Measurements from ENCODE around the gene CYP26B1. TPM values are rescaled to one million over a fixed set of nuclear protein-coding genes. Genes with fewer than 3 reads are reported as not detected.
A peak's percentile ranks its signal among the peaks of the same experiment; 100 is the strongest.

CYP26B1 gene
- total and polyA plus RNA-seq, 2 of the 8 experiments (the other 6 are each of a cell fraction or from before 2014, with no cell fraction given), result 0.06 to 0.69 TPM

DNA sequence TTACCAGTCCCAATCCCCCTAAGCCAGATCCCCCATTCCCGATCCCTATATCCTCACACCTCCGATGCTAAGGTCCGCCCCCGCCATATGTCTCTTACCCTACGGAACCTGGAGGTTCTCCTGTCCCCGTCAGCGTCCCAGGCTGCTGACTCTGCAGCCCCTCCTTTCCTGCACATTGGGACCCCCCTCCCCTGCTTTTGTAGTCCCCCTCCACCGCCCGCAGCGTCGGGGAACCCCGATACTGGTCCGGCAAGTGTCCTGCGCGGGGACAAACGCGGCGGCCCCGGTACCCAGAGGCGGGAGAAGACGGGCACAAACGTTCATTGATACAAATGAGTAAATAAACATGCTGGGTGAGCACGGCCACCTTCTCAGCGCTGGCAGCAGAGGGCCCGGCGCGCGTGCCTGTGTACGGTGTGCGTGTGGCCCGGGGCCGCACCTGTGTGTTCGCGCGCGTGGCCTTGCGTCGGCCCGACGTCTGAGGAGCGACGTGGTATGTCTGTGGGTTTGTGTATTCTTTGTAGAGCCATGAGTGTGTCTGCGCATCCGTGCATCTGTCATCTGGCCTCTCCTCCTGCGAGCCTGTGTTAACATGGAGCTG is 2.0 kb upstream of the CYP26B1 start (continued):
- no peak for TF ChIP-seq GTF2F1 (IDR thresholded peaks at IDR 0.05; ENCODE audit: borderline replicate concordance, low read depth, low read length)
- no peak for TF ChIP-seq POU5F1 (IDR thresholded peaks at IDR 0.05; ENCODE audit: low read depth, low read length)
- no peak for TF ChIP-seq CTBP2 (IDR thresholded peaks at IDR 0.05; ENCODE audit: borderline replicate concordance, insufficient read depth, insufficient read length, low read length)
- no peak for TF ChIP-seq NANOG (IDR thresholded peaks at IDR 0.05; ENCODE audit: insufficient read depth, low read depth, low read length, poor library complexity, severe bottlenecking)
- no peak for TF ChIP-seq RBBP5 (IDR thresholded peaks at IDR 0.05; ENCODE audit: borderline replicate concordance, low read depth, low read length)
- no peak for TF ChIP-seq TAF7 (optimal IDR thresholded peaks at IDR 0.05; ENCODE audit: borderline replicate concordance, low read depth, low read length)
- TF ChIP-seq KDM1A (IDR thresholded peaks at IDR 0.05; ENCODE audit: borderline replicate concordance, low read length), result no peak
- no peak for TF ChIP-seq TAF1 (IDR thresholded peaks at IDR 0.05; ENCODE audit: low read depth, low read length)
- no peak for TF ChIP-seq CHD2 (IDR thresholded peaks at IDR 0.05; ENCODE audit: low read length)
- no peak for TF ChIP-seq CBX8 (IDR thresholded peaks at IDR 0.05; ENCODE audit: borderline replicate concordance, low read depth, low read length)
- peak; percentile 94 for TF ChIP-seq EZH2 (IDR thresholded peaks at IDR 0.05; ENCODE audit: low read depth, low read length, severe bottlenecking)
- peak; percentile 71 for TF ChIP-seq RNF2 (IDR thresholded peaks at IDR 0.05; ENCODE audit: borderline replicate concordance, low read depth, low read length, missing control alignments, poor library complexity, severe bottlenecking)
- TF ChIP-seq TEAD4 (IDR thresholded peaks at IDR 0.05; ENCODE audit: low read depth, low read length), result no peak
- TF ChIP-seq, protein P1, sequence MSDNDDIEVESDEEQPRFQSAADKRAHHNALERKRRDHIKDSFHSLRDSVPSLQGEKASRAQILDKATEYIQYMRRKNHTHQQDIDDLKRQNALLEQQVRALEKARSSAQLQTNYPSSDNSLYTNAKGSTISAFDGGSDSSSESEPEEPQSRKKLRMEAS (IDR thresholded peaks at IDR 0.05), result no peak
- no peak for TF ChIP-seq SRF (IDR thresholded peaks at IDR 0.05; ENCODE audit: low read depth, low read length)

Measured in H1 (cell line).